Stimulated activated CD8-positive, alpha-beta memory T cell treated with anti-CD3 and anti-CD28 coated beads, Interleukin-15, amount 100 ng/mL, for 4 hours (primary cell): ENCODE data around the gene WIZ.

Source experiments
- DNase-seq, 2 donors: peaks; one replicate each; pipeline ENCODE4 v3.0.0-alpha.2; 2020; ENCODE audit warnings: low read depth in 2 of 2

The WIZ gene

DNA sequence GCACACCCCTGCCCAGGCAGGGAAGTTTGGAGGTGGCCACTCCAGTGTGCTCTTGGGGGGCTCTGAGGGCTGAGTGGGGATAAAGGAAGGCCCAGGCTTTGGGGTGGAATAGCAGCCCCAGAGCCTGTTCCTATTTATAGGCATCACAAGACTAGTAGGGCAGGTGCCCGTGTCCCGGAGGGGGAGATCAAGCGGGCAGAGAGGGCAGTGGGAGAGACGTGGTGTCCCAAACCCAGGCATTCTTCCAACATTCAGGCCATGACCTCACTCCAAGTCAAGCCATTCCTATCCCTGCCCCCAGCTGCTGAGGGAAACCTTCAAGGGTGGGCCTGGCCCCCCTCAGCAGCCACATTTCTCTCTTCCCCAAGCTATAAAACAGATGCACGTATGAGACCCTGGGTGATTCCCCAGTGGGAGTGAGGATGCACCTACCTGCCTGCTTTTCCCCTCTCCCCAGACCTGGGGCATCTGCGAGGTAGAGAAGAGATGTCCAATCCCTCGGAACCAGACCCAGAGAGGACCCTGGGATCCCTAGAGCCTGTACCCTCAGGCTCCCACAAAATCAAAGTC is 3.9 kb downstream of the WIZ start:
- no peak for DNase-seq

DNA sequence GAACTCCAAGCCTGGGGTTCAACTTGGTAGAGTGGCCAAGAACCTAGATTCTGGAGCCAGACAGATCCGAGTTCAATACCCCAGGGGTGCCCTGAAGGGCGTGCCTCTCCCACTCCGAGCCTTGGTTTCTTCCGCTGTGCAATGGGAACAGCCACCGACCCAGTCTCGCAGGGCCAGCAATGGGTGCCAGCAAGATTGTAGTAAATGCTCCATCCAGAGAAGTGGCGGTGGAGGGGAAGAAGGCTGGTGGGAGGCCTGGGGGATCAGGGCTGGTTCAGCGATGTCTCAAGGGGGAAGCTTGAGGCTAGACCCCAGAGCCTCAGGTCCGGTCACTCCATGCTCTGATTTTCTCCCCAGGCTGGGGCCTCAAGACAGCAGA is 4.5 kb downstream of the WIZ start:
- no peak for DNase-seq

DNA sequence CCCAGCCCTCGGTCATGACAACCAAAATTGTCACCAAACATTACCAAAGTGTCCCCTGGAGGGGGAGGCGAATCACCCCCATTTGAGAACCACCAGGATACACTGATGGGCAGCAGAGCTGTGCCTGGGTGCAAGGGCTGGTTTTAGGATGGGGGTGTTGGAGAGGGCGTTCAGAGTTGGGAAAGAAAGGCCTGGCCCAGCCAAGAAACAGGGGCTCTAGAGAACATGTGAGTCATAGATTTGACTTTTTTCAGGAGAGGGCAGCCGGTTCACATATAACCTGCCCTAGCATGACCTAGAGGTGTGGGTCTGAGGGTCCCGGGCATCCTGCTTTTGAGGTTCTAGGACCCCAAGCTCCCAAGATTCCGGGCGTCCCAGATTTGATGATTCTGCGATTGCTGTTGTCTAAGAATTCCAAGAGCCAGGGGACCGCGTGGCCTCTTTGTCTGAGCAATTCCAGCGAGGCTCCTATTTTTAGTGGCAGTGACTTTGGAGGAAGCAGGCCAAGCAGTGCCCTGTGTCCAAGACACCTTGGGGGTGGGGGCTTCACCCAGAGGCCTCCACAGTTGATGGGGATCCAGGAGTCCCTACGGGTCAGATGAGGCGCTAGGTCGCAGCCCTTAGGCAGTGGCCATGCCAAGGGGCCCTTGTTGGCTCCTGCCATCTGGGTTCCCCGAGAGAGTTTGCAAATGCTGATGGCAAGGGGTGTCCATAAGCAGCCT is 5.1 kb downstream of the WIZ start:
- no peak for DNase-seq

DNA sequence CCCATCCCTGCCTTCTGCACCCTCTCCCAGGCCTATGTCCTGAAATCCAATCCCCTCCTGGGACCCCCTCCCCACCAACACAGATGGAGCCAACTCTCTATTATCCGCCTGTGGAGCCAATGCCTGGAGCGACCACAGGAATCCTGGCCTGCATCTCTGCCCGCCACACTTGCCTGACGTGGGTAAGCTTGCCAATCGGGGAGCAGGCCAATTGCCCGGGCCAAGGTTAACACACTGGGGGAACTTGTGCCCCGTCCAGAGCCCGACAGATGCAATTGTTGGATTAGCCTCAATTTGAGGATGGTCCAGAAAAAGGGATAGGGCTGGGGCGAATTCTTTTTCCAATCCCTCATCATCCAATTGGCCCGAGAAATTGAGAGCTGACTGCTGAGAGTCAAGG is 5.9 kb downstream of the WIZ start:
- DNase-seq, result no peak

DNA sequence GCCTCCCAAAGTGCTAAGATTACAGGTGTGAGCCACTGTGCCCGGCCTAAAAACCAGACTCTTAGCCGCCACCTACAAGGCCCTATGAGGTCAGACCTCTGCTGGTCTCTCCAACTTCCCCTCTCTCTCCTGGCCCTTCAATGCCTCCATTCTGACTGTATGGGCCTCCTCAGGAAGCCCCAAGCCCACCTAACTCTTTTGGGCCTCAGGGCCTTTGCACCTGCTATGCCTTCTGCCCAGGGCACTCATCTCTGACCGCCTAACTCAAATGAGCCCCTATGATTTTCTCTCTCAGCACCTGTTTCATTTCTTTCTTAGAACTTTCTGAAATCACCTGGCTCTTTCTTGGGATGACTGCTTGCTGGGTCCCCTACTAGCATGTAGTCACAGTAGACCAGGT is 6.4 kb downstream of the WIZ start:
- no peak for DNase-seq

DNA sequence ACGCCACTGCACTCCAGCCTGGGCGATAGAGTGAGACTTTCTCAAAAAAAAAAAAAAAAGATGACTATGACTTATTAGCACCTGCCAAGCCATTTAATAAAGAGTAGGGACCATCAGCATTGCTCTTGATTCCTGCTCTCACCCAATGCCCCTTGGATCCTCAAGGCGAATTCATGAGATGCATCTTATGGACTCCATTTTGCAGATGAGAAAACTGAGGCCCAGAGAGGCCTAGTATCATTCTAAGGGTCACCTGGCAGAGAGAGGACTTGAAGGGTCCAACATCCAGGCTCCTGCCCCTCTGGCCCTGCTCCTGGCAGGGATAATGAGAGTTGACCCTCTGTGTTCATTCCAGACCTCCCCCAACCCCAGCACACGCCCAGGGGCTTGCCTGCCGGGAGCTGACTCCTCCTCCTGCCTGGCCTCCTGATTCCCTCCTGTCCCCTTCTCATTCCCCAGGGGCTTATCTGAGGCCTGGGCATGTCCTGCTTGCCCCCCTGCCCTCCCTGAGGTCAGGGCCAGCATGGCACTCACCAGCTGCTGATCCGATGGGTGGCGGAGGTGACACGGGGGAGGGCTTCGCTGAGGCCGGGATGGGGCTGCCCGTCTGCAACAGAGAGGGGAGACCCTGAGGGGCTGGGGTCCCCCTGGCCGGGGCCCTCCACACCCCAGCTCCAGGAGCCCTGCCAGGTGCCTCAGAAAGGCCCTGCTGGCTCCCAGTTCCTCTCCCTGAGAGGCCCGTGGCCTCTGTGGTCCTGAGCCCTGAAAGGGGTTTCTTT is 7.4 kb downstream of the WIZ start:
- no peak for DNase-seq

DNA sequence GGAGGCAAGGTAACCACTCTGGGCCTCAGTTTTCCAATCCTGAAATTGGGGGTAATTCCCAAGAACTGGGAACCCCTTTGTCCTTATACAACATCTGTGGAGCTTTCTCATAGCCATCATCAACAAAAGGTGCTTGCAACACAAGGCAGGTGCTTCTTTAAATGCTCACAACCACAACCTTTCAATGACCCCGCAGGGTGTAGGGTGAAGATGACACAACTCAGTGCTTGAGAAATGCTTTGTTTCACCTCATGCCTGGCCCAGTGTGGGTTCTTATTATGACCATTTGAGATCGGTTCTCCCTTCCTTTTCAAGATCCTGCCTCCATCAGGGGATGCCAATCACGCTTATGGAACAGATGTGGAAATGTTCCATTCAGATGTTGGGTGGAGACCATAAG is 8.4 kb downstream of the WIZ start:
- DNase-seq, result no peak

DNA sequence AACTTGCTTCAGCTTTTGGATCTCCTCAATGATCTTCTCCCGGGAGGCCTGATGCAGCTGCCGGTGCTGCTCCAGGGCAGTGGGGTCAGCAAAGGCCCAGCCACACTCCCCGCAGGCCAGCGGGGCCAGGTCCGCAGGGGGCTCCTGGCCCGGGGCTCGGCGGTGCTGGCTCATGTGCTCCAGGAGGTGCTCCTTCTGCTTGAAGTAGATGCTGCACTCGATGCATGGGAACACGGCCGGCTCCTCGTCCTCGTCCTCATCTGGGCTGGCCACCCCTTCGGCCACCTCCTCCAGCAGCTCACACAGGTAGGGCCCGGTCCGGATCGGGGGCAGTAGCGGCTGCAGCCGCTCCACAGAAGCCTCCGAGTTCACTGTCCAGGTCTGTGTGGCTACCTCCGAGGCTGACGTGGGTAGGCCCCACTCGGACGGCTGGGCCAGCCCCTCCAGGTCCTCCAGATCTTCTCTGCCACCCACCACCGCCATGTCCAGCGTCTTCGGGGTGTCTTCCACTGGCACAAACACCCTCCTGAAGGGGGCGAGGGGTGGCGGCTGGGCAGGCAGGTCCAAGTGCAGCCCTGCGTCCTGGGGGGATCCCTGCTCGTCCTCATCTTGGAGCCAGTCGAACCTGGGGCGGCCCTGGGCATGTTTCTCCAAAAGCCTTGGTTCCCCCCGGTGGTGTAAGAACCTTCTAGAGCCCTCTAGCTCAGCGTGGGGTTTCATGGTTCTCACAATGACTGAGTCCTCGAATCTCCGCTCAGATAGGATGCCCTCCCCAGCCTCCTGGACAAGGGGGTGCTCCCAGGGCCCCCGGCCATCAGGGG is 9.7 kb downstream of the WIZ start:
- no peak for DNase-seq

DNA sequence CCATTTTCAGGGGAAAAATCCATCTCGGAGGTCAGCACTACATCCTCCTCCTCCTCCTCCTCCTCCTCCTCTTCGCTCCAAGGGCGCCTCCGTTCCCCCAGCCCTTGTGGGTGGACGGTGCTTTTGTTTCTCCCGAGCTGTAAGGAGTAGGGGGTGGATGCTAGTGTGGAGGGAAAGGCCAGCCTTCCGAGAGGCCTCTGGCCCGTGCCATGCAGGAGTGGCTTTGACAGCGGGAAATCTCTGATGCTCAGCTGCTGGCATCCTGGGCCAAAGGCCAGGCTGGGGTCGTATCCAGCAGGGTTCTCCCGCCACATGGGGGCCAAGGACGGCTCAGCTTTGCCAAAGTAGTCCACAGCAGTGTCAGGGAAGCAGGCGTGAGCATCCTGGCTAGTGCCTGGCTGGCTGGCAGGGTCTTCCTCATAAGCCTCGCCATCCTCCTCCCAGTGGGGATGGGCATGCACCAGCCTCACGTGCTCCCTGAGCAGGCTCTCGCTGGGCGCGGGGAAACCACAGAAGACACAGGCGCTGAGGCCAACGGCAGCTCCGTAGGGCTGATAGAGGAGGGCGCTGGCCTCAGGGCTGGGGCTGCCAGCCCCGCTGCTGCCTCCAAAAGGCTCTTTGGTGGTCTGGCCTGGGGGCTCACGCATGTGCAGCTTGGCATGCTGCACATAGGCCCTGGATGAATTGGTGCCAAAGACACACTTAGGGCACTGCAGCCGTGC is 10.5 kb downstream of the WIZ start:
- no peak for DNase-seq

DNA sequence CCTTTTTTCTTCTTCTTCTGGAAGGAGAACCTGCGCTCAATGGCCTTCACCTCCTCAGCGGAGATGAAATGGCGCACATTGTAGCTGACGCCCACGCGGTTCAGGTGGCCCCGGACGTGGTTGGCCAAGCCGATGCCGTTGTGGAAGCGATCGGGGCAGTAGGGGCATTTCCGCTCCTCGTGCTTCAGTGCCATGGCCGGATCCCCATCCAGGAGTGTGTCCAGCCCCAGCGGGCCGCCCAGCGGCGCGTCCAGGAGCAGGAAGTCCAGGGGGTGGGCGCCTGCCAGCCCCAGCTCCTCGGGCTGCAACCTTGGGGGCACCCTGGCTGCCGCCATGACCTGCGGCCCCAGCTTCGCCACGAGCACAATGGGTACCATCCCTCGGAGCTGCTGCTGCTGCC is 11.2 kb downstream of the WIZ start:
- no peak for DNase-seq

DNA sequence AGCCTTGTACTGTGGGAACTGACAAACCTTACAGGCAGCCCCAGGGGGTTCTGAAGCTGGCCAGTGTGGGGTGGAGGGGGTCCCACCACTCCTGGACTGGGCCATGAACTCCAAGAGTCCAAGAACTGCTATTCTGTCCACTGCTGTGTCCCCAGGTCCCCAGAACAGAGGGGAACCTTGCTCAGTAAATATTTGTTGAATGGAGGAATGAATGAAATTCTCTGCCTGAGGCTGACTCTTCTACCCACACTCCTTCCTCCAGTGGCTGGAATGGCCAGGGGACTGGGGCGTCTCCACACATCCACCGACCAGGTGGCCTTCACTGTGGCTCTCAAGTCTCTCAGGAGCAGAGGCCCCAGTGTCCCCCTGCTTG is 11.6 kb downstream of the WIZ start:
- no peak for DNase-seq

DNA sequence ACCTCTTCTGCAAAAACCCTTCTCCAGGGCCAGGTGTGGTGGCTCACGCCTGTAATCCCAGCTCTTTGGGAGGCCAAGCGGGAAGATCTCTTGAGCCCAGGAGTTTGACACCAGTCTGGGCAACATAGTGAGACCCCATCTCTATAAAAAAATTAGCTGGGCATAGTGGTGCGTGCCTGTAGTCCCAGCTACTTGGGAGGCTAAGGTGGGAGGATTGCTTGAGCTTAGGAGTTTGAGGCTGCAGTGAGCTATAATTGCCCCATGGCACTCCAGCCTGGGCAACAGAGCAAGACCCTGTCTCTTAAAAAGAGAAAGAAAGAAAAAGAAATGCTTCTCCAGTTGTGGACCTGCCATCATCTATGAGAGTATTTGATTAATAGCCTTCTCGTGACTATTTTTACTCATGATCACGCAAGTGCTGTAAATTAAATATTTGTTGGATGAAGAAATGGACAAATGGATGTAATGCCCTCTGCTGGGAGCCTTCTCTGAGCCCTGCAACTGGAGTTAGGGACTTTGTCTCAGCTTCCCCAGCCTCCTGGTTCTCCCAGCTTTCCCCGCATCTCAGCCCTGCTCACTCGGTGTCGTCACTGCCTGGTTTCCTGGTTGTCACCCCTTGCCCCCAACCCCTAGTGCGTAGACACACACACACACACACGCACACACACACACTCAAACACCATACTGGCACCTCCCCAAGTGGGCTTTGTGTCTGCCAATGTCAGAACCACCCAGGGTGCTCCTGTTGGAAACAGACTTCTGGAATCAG is 12.2 kb downstream of the WIZ start:
- no peak for DNase-seq

DNA sequence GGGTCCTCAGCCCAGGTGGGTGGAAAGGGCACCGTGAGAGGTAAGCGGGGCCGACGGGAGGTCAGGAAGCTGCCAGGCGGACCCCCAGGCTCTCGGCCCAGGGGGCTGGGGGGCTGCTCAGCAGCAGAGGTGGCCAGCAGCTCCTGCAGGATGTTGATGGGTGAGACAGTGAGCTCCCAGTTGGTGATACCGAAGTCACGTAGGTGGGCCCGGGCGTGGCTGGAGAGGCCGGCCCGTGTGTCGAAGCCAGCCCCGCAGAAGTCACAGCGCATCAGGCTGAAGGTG is 13.0 kb downstream of the WIZ start:
- DNase-seq, result no peak

DNA sequence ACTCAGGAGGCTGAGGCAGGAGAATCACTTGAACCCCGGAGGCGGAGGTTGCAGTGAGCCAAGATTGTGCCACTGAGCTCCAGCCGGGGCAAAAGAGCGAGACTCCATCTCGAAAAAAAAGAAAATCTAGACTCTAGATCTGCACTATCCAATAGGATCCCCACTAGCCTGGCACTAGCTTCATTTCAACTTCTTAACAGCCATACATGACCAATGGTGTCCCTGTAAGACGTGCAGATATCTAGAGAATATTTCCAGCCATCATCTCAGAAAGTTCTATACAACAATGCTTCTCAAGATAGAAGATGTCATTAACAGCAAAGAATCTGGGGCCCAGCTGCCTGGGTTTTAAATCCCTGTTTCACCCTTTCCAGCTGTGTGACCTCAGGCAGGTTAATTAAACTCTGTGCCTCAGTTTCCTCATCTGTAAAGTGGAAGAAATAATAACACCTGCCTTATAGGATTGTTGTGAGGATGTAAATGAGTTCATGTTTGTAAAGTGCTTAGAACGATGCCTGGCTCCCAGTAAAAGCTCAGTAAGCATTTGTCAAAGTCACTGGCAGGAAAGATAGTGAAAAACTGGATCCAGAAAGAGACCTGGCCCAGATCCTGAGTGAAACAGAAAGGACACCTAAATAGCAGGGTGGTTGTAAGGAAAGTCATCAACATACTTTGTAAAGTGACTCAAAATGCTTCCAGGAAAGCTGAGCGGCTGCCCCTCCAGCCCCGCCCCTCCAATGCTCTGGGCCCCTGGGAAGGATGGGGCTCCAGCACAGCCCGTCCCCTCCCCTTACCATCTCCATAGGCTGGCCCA is 13.5 kb downstream of the WIZ start:
- DNase-seq, result no peak

DNA sequence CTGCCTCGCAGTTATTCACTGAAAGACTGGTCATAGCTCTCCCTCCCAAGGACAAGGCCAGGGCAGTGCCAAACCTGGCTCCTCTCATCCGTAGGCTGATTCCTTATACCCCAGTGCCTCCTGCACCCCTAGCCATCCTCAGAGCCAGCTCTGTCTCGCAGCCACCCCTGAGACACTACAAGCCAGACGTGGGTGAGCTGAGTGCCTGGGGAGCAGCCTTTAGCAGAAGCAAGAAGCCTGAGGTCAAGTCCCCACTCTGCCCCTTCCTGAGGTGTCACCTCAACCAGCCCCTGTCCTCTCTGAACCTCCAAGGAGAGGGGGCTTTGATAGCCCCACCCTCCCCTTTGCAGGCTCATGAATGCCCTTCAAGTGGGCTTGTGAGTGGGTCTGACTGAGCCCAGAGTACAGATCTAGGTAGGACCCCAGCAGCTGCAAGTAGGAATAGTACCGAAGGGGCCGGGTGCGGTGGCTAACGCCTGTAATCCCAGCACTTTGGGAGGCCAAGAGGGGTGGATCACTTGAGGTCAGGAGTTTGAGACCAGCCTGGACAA is 16.2 kb downstream of the WIZ start:
- no peak for DNase-seq

DNA sequence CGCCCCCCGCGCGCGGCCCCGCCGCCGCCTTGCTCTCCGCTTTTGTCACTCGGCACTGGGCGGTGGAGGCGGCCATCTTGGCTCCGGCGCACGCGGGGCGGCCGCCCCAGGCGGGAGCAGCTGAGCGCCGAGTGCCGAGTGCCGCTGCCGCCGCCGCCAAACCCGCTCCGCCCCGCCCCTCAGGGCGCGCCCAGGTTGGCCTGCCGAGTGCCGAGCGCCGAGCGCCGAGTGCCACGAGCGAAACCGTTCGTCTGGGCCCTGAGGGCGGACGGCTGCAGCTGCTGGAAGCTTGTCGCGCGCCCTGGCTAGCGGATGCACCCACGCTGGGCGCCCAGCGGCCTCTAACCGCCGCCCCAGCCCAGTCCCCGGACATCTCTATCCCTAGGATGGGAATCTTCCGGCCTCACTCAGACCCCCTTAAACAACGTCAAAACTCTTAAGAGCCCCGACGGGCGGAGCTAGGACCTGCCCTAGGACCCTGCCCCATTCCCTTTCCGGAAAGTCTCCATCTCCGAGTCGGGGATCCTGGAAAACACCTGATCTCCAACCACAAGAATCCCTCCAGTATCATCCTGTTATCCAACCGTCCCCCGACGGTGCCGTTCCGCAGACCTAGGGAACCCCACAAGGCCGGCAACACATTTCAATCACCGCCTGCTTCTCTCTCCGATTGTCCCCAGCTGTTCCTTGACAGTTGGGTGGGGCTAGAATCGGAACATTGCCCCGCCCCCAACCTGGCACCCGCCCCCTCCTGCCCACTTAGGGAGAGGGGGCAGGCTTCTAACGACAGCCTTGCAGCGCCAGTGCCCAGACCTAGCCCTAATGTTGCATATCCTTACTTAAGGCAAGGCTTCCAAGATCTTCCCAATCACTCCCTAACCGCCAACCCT is 16.9 kb downstream of the WIZ start:
- DNase-seq, result peak; percentile 82 to 89

DNA sequence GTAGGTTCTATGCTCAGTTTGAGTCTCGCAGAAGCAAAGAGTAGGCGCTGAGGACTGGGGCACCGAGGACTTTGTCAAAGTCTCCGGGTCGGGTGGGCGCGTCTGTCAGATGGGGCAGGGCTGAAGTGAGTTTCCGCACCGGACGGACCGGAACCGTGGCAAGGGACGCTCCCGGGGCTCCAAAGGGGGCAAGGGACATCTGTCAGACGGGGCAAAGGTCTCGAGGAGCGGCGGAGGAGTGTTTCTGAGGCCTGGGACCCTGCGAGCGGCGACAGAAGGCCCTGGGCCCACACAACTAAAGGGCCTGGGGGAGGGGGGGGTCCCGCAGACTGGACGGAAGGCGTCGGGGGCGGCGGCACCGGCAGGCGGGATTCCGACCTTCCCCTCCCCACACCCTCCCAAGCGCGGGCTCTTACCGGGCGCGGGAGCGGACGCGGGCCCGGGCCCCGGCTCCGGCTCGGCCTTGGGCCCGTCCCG is 17.7 kb downstream of the WIZ start:
- no peak for DNase-seq

DNA sequence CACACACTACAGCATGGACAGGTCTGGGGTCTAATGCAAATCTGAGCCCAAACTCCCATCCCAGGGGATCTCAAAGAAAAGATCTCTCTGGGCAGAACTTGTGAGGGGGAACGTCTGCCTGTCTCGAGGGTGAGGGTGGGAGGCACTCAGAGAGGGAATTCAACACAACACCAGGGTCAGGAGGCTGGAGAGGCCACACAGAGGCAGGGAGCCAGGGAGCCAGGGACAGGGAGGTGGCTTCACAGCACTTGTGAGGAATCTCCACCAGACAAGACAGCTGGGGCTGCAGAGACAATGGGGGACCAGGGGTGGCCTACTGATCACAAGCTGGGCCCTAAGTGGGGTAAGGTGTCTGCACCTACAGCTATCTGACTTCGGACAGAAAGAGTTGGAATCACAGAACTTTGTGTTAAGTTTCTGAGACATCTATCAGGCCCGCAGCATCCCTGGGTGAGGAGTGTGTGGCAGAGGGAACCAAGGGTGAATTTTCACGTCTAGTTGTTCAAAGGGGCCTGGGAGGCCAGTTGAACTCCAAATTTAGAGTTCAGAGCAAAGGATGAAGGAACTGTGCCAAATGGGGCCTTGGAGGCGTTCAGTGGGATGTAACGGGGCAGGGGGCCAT is 18.2 kb downstream of the WIZ start:
- no peak for DNase-seq
